Stimulated activated memory B cell treated with anti-CD40 and anti-IgM and Interleukin-4, amounts not matched to agents 10 μg/mL and 1 μg/mL and 100 μg/mL, for 72 hours (primary cell): ENCODE results near the gene JAK2.
"Not testable (repeated sequence)": the region's sequence is repeated elsewhere in the genome, so short reads cannot be mapped to it uniquely, and the experiment has no call there.

ENCODE experiments used
- ATAC-seq: fragments of 150-1000 bp; cut with Tn5 transposase; 2 replicates; pipeline ENCODE4 v1.10.0; 2021
- H3K27ac Mint-ChIP-seq: one replicate; pipeline ENCODE4 v1.8.0; 2022; ENCODE audit warnings: mild to moderate bottlenecking, mixed read lengths
- H3K27me3 Mint-ChIP-seq: one replicate; pipeline ENCODE4 v1.8.0; 2022; ENCODE audit warnings: mixed read lengths
- H3K36me3 Mint-ChIP-seq: one replicate; pipeline ENCODE4 v1.8.0; 2022; ENCODE audit warnings: mixed read lengths
- H3K4me1 Mint-ChIP-seq: one replicate; pipeline ENCODE4 v1.8.0; 2022; ENCODE audit warnings: mixed read lengths
- H3K4me3 Mint-ChIP-seq: one replicate; pipeline ENCODE4 v1.8.0; 2022; ENCODE audit warnings: mild to moderate bottlenecking, moderate library complexity, mixed read lengths
- H3K9me3 Mint-ChIP-seq: one replicate; pipeline ENCODE4 v1.8.0; 2022; ENCODE audit warnings: mixed read lengths

Gene JAK2

DNA sequence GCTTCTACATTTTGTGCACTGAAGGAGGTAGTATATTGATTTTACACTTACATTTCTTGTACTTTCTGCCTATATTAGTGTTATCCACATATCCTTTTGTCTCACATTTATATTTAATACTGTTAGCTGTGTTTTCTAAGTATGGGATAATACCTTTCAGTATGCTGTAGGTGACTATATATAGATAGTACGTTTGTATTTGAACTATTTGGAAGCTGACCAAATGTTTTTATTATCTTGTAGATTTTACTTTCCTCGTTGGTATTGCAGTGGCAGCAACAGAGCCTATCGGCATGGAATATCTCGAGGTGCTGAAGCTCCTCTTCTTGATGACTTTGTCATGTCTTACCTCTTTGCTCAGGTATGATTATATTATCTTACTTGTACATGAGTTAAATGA, 59.1 kb downstream of the JAK2 start:
- no peak for ATAC-seq
- no peak overlapping the region for H3K4me3 Mint-ChIP-seq
- no peaks in the 10 kb centered on the region for H3K27me3 Mint-ChIP-seq
- no peaks in the 10 kb centered on the region for H3K9me3 Mint-ChIP-seq
- H3K27ac Mint-ChIP-seq: no peak overlapping the region
- H3K36me3 Mint-ChIP-seq: peaks cover 49% of the 10 kb centered on the region
- H3K4me1 Mint-ChIP-seq: no peaks in the 10 kb centered on the region

DNA sequence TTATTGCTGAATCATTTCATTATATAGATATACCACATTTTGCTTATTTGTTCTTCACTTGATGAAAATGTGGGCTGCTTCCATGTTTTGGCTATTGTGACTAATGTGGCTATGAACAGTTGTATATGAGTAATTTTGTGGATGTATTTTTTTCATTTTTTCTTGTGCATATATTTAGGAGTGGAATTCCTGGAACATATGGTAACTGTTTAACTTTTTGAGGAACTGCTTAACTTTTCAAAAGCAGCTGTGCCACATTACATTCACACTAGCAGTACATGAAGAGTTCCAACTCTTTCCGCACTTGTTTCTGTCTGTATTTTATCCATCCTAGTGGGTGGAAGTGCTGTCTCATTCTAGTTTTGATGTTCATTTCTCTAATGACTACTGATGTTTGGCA, 67.8 kb downstream of the JAK2 start:
- H3K4me1 Mint-ChIP-seq: no peaks in the 10 kb centered on the region
- no peak overlapping the region for H3K27ac Mint-ChIP-seq
- peaks cover 55% of the 10 kb centered on the region for H3K36me3 Mint-ChIP-seq
- H3K9me3 Mint-ChIP-seq: no peaks in the 10 kb centered on the region
- H3K4me3 Mint-ChIP-seq: no peak overlapping the region
- no peaks in the 10 kb centered on the region for H3K27me3 Mint-ChIP-seq
- ATAC-seq: no peak

DNA sequence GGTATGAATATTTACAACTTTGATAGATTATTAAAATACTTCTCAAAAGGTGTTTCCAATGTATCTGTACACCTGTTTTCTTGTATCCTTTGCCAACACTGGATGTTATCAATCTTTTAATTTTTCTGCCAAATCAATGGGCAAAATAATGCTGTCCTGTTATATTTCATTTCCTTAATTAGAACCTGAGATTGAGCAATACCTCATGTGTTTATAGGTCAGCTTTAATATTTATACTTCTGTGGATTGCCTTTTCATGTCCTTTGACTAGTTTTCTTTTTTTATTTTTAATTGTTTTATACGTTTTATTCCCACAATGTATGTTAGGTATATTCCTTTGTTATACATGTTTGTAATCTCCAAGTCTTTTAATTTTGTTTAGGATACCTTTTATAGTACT, 77.6 kb downstream of the JAK2 start:
- no peak overlapping the region for H3K27ac Mint-ChIP-seq
- no peaks in the 10 kb centered on the region for H3K9me3 Mint-ChIP-seq
- H3K36me3 Mint-ChIP-seq: peaks cover 37% of the 10 kb centered on the region

DNA sequence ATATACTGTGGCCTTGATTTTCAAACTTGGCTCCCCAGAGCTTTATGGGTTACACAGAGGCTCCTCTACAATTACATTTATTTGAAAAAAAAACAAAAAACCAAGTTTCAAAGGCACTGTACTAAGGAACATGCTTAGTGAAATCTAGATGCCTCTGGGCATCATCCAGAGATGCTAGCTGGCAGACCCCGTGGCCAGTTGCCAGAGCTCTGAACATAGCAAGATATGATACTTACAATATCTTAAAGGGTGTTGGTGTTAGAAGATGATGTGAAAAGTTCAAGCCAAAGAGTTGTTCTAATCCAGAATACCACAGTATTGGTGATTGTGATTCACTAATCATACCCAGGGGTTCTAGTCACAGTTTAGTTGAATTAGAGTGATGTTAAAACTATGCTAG, 87.8 kb downstream of the JAK2 start:
- Mint-ChIP-seq H3K4me3 (no peak overlapping the region), H3K9me3 (no peaks in the 10 kb centered on the region), H3K4me1 (no peaks in the 10 kb centered on the region), H3K27me3 (no peaks in the 10 kb centered on the region), H3K36me3 (peaks cover 58% of the 10 kb centered on the region), H3K27ac (no peak overlapping the region)
- ATAC-seq: no peak

More for the DNA sequence above, 77.6 kb downstream of the JAK2 start:
- no peaks in the 10 kb centered on the region for H3K4me1 Mint-ChIP-seq
- no peak for ATAC-seq
- no peak overlapping the region for H3K4me3 Mint-ChIP-seq
- H3K27me3 Mint-ChIP-seq: no peaks in the 10 kb centered on the region

DNA sequence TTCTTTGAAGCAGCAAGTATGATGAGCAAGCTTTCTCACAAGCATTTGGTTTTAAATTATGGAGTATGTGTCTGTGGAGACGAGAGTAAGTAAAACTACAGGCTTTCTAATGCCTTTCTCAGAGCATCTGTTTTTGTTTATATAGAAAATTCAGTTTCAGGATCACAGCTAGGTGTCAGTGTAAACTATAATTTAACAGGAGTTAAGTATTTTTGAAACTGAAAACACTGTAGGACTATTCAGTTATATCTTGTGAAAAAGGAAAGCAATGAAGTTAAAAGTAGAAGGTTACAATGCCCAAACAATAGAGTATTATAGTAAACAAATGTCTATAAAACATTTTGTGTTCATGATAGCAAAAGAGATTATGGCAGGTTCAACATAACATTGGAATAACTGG, 88.6 kb downstream of the JAK2 start:
- H3K27me3 Mint-ChIP-seq: no peaks in the 10 kb centered on the region
- H3K27ac Mint-ChIP-seq: no peak overlapping the region
- no peak for ATAC-seq
- H3K4me3 Mint-ChIP-seq: no peak overlapping the region
- H3K36me3 Mint-ChIP-seq: peaks cover 50% of the 10 kb centered on the region
- no peaks in the 10 kb centered on the region for H3K4me1 Mint-ChIP-seq
- H3K9me3 Mint-ChIP-seq: no peaks in the 10 kb centered on the region

DNA sequence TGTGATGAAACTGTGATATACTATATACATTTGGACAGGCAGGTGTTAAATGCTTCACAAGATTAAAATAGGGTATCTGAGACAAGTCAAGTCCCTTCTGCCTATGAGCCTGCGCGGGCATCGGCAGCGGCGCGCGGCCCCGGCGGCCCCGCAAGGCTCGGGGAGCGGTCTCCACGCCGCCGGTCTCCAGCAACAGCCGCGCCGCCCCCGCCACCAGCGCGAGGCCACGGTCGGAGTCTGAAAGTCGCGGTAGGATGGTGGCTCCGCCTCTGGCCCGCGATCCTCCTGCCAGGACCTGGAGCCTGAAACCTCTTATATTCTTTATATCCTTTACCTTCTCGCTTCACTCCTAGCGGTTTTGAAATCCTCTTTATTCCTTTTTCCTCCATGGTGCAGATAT, 100.9 kb downstream of the JAK2 start:
- Mint-ChIP-seq H3K27me3 (no peaks in the 10 kb centered on the region), H3K36me3 (peaks cover 63% of the 10 kb centered on the region), H3K4me1 (no peaks in the 10 kb centered on the region), H3K27ac (no peak overlapping the region), H3K9me3 (no peaks in the 10 kb centered on the region), H3K4me3 (no peak overlapping the region)
- ATAC-seq: no peak

DNA sequence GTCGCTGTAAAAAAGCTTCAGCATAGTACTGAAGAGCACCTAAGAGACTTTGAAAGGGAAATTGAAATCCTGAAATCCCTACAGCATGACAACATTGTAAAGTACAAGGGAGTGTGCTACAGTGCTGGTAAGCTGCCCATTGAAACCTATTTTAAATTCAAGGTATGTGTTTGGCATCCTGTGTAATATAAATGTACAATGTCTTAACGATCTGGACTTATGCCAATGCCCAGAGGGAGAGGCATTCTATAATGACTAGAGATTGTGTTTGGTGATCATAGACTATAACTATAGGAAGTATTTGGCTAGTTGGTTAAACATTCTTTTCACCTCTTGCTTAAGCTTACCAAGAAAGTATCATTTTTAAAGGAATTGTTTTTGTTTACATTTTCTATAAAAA, 104.7 kb downstream of the JAK2 start:
- Mint-ChIP-seq H3K27me3 (no peaks in the 10 kb centered on the region), H3K4me3 (no peak overlapping the region), H3K27ac (no peak overlapping the region), H3K4me1 (no peaks in the 10 kb centered on the region), H3K9me3 (no peaks in the 10 kb centered on the region), H3K36me3 (peaks cover 36% of the 10 kb centered on the region)
- ATAC-seq: no peak

DNA sequence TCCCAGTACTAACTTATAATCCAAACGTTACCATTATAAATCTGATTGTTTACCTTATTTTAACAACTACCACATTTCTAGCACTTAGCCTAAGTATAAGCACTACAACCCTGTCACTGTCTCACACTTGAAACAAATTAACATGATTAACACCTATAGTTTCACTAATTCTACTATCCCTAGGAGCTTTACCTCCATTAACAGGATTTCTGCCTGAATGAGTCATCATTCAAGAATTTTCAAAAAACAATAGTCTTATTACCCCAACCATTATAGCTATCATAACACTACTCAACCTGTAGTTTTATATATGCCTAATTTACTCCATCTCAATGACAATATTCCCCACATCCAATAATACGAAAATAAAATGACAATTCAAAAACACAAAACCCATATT, 110.7 kb downstream of the JAK2 start:
- Mint-ChIP-seq H3K27me3 (no peaks in the 10 kb centered on the region), H3K27ac (no peak overlapping the region), H3K4me1 (no peaks in the 10 kb centered on the region), H3K9me3 (no peaks in the 10 kb centered on the region), H3K36me3 (no peaks in the 10 kb centered on the region), H3K4me3 (no peak overlapping the region)
- no peak for ATAC-seq

DNA sequence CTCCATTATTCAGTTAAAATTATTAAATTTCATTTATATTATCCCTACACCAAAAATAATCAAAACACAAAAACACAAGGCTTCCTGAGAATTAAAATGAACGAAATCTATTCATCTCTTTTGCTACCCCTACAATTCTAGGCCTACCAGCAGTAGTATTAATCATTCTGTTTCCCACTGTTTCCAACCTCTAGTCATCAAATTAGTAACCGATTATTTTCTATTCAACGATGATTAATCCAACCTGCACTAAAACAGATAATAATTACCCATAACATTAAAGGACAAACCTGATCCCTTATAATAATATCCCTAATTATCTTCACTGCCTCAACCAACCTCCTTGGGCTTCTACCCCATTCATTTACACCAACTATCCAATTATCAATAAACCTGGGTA, 114.4 kb downstream of the JAK2 start:
- Mint-ChIP-seq H3K27me3 (no peaks in the 10 kb centered on the region), H3K36me3 (peaks cover 11% of the 10 kb centered on the region), H3K9me3 (peaks cover 15% of the 10 kb centered on the region), H3K27ac (no peak overlapping the region), H3K4me3 (no peak overlapping the region), H3K4me1 (no peaks in the 10 kb centered on the region)
- ATAC-seq: no peak

DNA sequence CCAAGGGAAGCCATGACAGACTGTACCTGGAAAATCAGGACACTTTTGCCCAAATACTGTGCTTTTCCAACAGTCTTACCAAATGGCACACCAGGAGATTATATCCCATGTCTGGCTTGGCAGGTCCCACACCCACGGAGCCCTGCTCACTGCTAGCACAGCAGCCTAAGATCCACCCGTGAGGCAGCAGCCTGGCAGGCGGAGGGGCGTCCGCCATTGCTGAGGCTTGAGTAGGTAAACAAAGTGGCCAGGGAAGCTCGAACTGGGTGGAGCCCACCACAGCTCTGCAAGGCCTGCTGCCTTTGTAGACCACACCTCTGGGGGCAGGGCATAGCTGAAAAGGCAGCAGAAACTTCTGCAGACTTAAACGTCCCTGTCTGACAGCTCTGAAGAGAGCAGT, 116.1 kb downstream of the JAK2 start:
- not testable (repeated sequence) for ATAC-seq, H3K27ac Mint-ChIP-seq, H3K4me3 Mint-ChIP-seq, H3K27me3 Mint-ChIP-seq, H3K4me1 Mint-ChIP-seq
- Mint-ChIP-seq H3K36me3 (peaks cover 27% of the 10 kb centered on the region), H3K9me3 (peaks cover 21% of the 10 kb centered on the region)

DNA sequence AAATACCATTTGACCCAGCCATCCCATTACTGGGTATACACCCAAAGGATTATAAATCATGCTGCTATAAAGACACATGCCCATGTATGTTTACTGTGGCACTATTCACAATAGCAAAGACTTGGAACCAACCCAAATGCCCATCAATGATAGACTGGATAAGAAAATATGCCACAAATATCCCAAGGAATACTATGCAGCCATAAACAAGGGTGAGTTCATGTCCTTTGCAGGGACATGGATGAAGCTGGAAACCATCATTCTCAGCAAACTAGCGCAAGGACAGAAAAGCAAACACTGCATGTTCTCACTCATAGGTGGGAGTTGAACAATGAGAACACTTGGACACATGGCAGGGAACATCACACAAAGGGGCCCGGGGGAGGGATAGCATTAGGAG, 121.4 kb downstream of the JAK2 start:
- H3K36me3 Mint-ChIP-seq: peaks cover 28% of the 10 kb centered on the region
- not testable (repeated sequence) for H3K27me3 Mint-ChIP-seq, H3K4me1 Mint-ChIP-seq, H3K27ac Mint-ChIP-seq, H3K4me3 Mint-ChIP-seq, ATAC-seq
- H3K9me3 Mint-ChIP-seq: peaks cover 21% of the 10 kb centered on the region

DNA sequence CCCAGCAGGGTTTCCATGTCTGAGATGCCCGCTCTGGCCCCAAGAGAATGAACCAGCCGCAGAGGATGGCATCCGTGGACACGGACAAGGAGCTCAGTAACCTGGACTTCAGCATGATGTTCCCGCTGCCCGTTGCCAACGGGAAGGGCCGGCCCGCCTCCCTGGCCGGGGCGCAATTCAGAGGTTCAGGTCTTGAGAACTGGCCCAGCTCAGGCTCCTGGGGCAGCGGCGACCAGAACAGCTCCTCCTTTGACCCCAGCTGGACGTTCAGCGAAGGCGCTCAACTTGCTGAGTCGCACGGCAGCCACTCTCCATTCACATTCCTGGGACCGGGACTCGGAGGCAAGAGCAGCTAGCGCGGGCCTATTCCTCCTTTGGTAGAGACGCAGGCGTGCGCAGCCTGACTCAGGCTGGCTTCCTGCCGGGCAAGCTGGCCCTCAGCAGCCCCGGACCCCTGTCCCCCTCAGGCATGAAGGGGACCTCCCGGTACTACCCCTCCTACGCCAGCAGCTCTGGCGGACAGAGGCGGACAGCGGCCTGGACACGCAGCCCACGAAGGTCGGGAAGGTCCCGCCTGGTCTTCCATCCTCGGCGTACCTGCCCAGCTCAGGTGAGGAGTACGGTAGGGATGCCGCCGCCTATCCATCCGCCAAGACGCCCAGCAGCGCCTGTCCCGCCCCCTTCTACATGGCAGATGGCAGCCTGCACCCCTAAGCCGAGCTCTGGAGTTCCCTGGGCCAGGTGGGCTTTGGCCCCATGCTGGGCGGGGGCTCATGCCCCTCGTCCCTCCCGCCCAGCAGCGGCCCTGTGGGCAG, 126.0 kb downstream of the JAK2 start:
- no peak for ATAC-seq
- Mint-ChIP-seq H3K4me3 (no peak overlapping the region), H3K27ac (no peak overlapping the region), H3K9me3 (peaks cover 5% of the 10 kb centered on the region), H3K4me1 (no peaks in the 10 kb centered on the region), H3K27me3 (no peaks in the 10 kb centered on the region), H3K36me3 (peaks cover 14% of the 10 kb centered on the region)

DNA sequence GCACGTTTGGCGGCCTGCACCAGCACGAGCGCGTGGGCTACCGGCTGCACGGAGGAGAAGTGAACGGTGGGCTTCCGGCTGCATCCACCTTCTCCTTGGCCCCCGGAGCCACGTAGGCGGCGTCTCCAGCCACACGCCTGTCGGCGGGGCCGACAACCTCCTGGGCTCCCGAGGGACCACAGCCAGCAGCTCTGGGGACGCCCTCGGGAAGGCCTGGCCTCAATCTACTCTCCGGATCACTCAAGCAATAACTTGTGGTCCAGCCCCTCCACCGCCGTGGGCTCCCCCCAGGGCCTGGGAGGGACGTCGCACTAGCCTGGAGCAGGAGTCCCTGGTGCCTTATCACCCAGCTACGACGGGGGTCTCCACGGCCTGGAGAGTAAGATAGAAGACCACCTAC, 126.6 kb downstream of the JAK2 start:
- peaks cover 5% of the 10 kb centered on the region for H3K9me3 Mint-ChIP-seq
- H3K4me3 Mint-ChIP-seq: no peak overlapping the region
- ATAC-seq: no peak
- H3K27me3 Mint-ChIP-seq: no peaks in the 10 kb centered on the region
- no peak overlapping the region for H3K27ac Mint-ChIP-seq
- H3K4me1 Mint-ChIP-seq: no peaks in the 10 kb centered on the region
- H3K36me3 Mint-ChIP-seq: peaks cover 12% of the 10 kb centered on the region

DNA sequence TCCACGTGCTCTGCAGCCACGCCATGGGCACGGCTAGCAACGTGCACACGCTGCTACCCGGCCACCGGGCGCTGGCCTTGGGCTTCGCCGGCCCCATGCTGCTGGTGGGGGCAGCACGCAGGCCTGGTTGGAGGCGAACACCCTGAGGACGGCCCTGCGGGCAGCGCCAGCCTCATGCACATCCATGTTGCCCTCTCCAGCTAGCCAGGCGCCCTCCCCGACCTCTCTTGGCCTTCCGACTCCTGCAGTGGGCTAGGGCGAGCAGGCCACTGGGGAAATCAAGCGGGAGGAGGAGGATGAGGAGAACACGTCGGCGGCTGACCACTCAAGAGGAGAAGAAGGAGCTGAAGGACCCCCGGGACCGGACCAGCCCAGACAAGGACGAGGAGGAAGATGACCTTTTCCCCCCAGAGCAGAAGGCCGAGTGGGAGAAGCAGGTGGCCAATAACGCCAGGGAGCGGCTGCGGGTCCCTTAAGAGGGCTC, 127.1 kb downstream of the JAK2 start:
- ATAC-seq: no peak
- H3K36me3 Mint-ChIP-seq: peaks cover 17% of the 10 kb centered on the region
- no peaks in the 10 kb centered on the region for H3K4me1 Mint-ChIP-seq
- no peak overlapping the region for H3K27ac Mint-ChIP-seq
- H3K9me3 Mint-ChIP-seq: peaks cover 5% of the 10 kb centered on the region
- no peaks in the 10 kb centered on the region for H3K27me3 Mint-ChIP-seq
- H3K4me3 Mint-ChIP-seq: no peak overlapping the region

DNA sequence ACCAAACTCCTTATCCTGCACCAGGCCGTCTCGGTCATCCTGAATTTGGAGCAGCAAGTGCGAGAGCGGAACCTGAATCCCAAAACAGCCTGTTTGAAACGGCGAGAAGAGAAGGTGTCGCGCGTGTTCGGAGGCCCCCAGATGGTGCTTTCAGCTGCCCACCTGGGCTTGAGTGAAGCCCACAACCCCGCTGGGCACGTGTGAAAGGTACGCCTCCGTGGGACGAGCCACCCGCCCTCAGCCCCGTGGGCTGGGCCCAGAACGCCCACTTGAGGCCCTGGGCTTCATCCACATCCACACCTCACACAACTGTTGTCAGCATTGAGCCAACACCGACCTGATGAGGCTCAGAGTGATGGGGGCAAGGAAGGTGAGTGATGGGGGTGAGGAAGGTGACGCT, 127.6 kb downstream of the JAK2 start:
- H3K9me3 Mint-ChIP-seq: peaks cover 5% of the 10 kb centered on the region
- no peak overlapping the region for H3K4me3 Mint-ChIP-seq
- no peaks in the 10 kb centered on the region for H3K4me1 Mint-ChIP-seq
- H3K27ac Mint-ChIP-seq: no peak overlapping the region
- peaks cover 18% of the 10 kb centered on the region for H3K36me3 Mint-ChIP-seq
- ATAC-seq: no peak
- H3K27me3 Mint-ChIP-seq: no peaks in the 10 kb centered on the region

DNA sequence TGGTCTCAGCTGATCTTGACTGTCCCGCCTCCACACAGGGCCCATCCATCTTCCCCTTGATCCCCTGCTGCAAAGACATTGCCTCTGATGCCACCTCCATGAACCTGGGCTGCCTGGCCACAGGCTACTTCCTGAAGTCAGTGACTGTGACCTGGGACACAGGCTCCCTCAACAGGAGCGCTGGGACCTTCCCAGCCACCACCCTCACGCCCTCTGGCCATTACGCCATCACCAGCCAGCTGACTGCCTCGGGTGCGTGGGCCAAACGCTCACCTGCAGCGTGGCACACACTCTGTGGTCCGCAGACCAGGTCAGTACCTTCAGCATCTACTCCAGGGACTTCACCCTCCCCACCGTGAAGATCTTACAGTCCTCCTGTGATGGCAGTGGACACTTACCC, 128.5 kb downstream of the JAK2 start:
- no peak overlapping the region for H3K4me3 Mint-ChIP-seq
- H3K36me3 Mint-ChIP-seq: peaks cover 18% of the 10 kb centered on the region
- peaks cover 5% of the 10 kb centered on the region for H3K9me3 Mint-ChIP-seq
- H3K4me1 Mint-ChIP-seq: no peaks in the 10 kb centered on the region
- H3K27me3 Mint-ChIP-seq: no peaks in the 10 kb centered on the region
- H3K27ac Mint-ChIP-seq: no peak overlapping the region
- no peak for ATAC-seq
